Caco-2 (cell line): Measurements from ENCODE around the gene TTC39C. TPM values are rescaled to one million over a fixed set of nuclear protein-coding genes. Genes with fewer than 3 reads are reported as not detected.

Experiments
- BruUV-seq: library from RNA; stranded (reverse); fragments of 400-500 nt; replicated peaks from 2 replicates; lab custom pipeline; 2021; lab: Mats Ljungman, UMichigan
- CTCF ChIA-PET: fragments of 300-600 bp; sonication (Branson Sonifier 250); formaldehyde crosslinking; loops from one replicate; lab custom pipeline; 2022; ENCODE audit warnings: antibody characterized with exemption; lab: Charles Lee
- POLR2A ChIA-PET: fragments of 300-600 bp; sonication (Branson Sonifier 250); formaldehyde crosslinking; loops from one replicate; lab custom pipeline; 2022; ENCODE audit warnings: antibody characterized with exemption; lab: Charles Lee
- DNase-seq, 2 experiments: peaks; one replicate each; pipeline versions ENCODE4 v3.0.0 to v3.0.0-alpha.2; 2020 to 2022
- H3K27me3 ChIP-seq: replicated peaks from 2 replicates; pipeline ENCODE4 v1.6.0; 2011; ENCODE audit warnings: low read length; ENCODE audit not compliant: control insufficient read depth, insufficient read depth
- H3K36me3 ChIP-seq: 2 replicates; pipeline ENCODE4 v1.5.1; 2011; ENCODE audit warnings: low read length; ENCODE audit not compliant: control insufficient read depth, insufficient read depth
- H3K4me1 ChIP-seq: fragments of 250-450 bp; sonication (Bioruptor Pico); 2 replicates; pipeline ENCODE4 v1.5.1; 2020; ENCODE audit warnings: mild to moderate bottlenecking
- H3K4me3 ChIP-seq: 2 replicates; pipeline ENCODE4 v1.5.1; 2011; ENCODE audit warnings: low read depth, mild to moderate bottlenecking, control low read depth, low read length
- H3K9me3 ChIP-seq: fragments of 250-450 bp; sonication (Bioruptor Pico); 2 replicates; pipeline ENCODE4 v1.5.1; 2020; ENCODE audit warnings: mild to moderate bottlenecking, moderate library complexity
- H3K27ac Mint-ChIP-seq: one replicate; pipeline ENCODE4 v1.8.0; 2022; ENCODE audit warnings: mixed read lengths; ENCODE audit not compliant: unreplicated experiment
- H3K27me3 Mint-ChIP-seq: one replicate; pipeline ENCODE4 v1.8.0; 2022; ENCODE audit warnings: mixed read lengths; ENCODE audit not compliant: insufficient read depth, unreplicated experiment
- H3K36me3 Mint-ChIP-seq: one replicate; pipeline ENCODE4 v1.8.0; 2022; ENCODE audit warnings: mild to moderate bottlenecking, mixed read lengths; ENCODE audit not compliant: insufficient read depth, unreplicated experiment
- H3K4me1 Mint-ChIP-seq: one replicate; pipeline ENCODE4 v1.8.0; 2022; ENCODE audit warnings: low read depth, mixed read lengths; ENCODE audit not compliant: unreplicated experiment
- H3K4me3 Mint-ChIP-seq: one replicate; pipeline ENCODE4 v1.8.0; 2022; ENCODE audit warnings: mild to moderate bottlenecking, moderate library complexity, mixed read lengths; ENCODE audit not compliant: unreplicated experiment
- H3K9me3 Mint-ChIP-seq: one replicate; pipeline ENCODE4 v1.8.0; 2022; ENCODE audit warnings: mixed read lengths; ENCODE audit not compliant: unreplicated experiment
- intact Hi-C: fragments of 100-400 bp; cut with micrococcal nuclease; formaldehyde crosslinking; loops from one replicate; pipeline ENCODE4 v1.10.0; 2022; ENCODE audit not compliant: unreplicated experiment
- total RNA-seq: library from RNA; stranded (reverse); gene quantifications from 2 replicates; pipeline ENCODE4 v1.2.3, GENCODE V29; 2022
- TF ChIP-seq, protein P1 (sequence below), 2 experiments: fragments of 200-600 bp in 1 of 2; IDR thresholded peaks; 1 replicate in 1 of 2; 2 replicates in 1 of 2; pipeline versions ENCODE4 v1.5.1 to v1.8.0; 2011 to 2022; ENCODE audit warnings: antibody characterized with exemption in 1 of 2, control low read depth in 1 of 2, inconsistent platforms in 1 of 2, low read depth in 1 of 2, low read length in 1 of 2, mild to moderate bottlenecking in 1 of 2, moderate library complexity in 1 of 2; ENCODE audit not compliant: insufficient read depth in 1 of 2, severe bottlenecking in 1 of 2, unreplicated experiment in 1 of 2

Gene TTC39C
- total RNA-seq, 1 experiment from 2014 or later = 9.3 TPM

DNA sequence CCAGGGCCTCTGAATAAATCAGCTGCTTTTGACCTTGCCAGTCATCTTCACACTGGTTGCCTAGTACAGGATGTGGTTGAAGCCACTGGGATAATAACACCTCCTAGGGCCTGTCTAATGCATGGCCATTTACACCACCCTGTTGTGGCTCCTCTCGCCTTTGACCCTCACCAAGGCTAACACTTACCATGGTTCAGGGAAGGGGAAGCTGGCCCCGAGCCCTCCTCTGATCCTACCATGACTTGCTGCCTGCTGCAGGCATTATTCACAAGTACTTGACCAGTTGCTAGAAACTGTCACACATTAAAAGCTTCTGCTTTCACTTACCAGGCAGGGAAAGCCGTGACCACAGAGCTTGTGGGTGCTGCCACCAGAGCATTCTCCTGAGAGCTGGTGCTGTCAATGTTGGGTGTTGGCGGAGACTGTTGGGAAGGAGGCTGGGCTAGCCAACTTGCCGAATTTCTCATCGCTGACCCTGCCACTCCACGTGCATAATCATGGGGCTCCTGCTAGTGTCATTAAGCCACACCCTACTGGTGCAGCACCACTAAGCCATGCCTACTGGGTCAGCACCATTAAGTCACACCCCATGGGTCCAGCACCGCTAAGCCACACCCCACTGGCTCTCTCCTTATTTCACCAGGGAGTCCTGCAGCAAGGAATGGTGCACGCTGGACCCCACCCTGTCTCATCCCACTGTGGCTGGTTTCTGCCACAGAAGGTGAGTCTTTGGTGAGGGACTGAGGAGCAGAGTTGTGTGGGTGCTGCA lies 47.0 kb upstream of the TTC39C start:
- no peaks in the 10 kb centered on the region for H3K4me1 ChIP-seq
- H3K36me3 ChIP-seq = no peaks in the 10 kb centered on the region
- H3K9me3 ChIP-seq = no peaks in the 10 kb centered on the region
- CTCF ChIA-PET = no interaction called here
- no peak overlapping the region for H3K4me3 Mint-ChIP-seq
- peaks cover 4% of the 10 kb centered on the region for H3K36me3 Mint-ChIP-seq
- H3K27ac Mint-ChIP-seq = no peak overlapping the region
- H3K4me1 Mint-ChIP-seq = no peaks in the 10 kb centered on the region
- no peak for DNase-seq
- intact Hi-C loops = loop anchor here (10.0 kb wide), 1 partner anchor 147 kb away; no protein-coding TSS in a partner anchor
- POLR2A ChIA-PET = no interaction called here
- TF ChIP-seq, protein P1, sequence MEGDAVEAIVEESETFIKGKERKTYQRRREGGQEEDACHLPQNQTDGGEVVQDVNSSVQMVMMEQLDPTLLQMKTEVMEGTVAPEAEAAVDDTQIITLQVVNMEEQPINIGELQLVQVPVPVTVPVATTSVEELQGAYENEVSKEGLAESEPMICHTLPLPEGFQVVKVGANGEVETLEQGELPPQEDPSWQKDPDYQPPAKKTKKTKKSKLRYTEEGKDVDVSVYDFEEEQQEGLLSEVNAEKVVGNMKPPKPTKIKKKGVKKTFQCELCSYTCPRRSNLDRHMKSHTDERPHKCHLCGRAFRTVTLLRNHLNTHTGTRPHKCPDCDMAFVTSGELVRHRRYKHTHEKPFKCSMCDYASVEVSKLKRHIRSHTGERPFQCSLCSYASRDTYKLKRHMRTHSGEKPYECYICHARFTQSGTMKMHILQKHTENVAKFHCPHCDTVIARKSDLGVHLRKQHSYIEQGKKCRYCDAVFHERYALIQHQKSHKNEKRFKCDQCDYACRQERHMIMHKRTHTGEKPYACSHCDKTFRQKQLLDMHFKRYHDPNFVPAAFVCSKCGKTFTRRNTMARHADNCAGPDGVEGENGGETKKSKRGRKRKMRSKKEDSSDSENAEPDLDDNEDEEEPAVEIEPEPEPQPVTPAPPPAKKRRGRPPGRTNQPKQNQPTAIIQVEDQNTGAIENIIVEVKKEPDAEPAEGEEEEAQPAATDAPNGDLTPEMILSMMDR (IDR thresholded peaks at IDR 0.05; ENCODE audit: insufficient read depth in 1 of 2, low read depth in 1 of 2, low read length in 1 of 2, severe bottlenecking in 1 of 2, unreplicated experiment in 1 of 2) = no peak
- H3K27me3 ChIP-seq = no peaks in the 10 kb centered on the region
- no peaks in the 10 kb centered on the region for H3K9me3 Mint-ChIP-seq
- H3K27me3 Mint-ChIP-seq = no peaks in the 10 kb centered on the region
- no peak overlapping the region for H3K4me3 ChIP-seq
- no TSS peak for BruUV-seq

DNA sequence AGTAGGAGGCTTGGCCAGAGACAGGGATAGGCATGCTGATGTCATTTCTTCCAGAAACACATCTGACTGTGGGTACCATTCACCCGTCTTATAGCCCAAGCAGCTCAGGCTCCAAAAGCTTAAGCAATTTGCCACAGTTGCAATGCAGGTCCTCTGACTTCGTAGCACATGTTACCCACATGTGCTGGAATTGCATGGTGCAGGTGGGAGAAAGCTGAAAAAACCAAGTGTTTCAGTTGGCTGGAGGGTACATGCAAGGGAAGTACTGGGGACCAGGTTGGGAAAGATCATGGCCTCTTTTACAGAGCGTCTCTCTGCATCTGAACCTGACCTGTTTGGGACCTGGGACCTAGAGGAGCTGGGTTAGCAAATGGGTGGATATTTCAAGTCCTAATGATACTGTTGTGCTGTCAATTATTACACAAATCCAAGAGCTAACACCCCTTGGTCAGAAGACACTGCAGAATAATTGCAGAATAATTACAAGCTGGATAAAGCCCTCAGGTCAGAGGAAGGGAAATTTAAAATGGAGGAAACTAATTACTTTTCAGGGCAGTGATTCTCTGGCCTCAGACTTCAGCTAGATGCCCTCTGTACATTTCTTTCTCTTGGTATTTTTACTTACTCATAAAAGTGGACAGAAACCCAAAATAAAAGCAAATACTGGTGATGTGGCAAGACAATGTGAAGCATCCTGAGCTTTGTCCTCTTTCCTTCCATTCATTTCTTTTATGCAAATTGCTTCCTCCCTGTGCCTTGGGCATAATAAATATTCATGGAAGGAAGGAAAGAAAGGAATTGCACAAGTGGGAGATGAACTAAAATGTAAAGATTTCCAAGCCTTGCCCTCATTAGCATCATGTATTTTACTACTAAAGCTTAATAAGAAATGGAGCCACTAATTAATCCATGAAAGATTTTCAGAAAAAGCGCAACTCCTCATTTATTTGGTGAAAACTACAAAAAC lies 45.6 kb upstream of the TTC39C start:
- Mint-ChIP-seq H3K36me3 (peaks cover 4% of the 10 kb centered on the region), H3K4me3 (no peak overlapping the region), H3K9me3 (no peaks in the 10 kb centered on the region), H3K4me1 (no peaks in the 10 kb centered on the region), H3K27ac (no peak overlapping the region), H3K27me3 (no peaks in the 10 kb centered on the region)
- ChIA-PET POLR2A (no interaction called here), CTCF (no interaction called here)
- Histone ChIP-seq H3K9me3 (no peaks in the 10 kb centered on the region), H3K4me3 (no peak overlapping the region), H3K27me3 (no peaks in the 10 kb centered on the region), H3K36me3 (no peaks in the 10 kb centered on the region), H3K4me1 (no peaks in the 10 kb centered on the region)
- DNase-seq = no peak
- BruUV-seq = no TSS peak
- TF ChIP-seq, protein P1 (IDR thresholded peaks at IDR 0.05; ENCODE audit: insufficient read depth in 1 of 2, low read depth in 1 of 2, low read length in 1 of 2, severe bottlenecking in 1 of 2, unreplicated experiment in 1 of 2) = no peak
- intact Hi-C loops = loop anchor here (10.0 kb wide), 1 partner anchor 146 kb away; no protein-coding TSS in a partner anchor

DNA sequence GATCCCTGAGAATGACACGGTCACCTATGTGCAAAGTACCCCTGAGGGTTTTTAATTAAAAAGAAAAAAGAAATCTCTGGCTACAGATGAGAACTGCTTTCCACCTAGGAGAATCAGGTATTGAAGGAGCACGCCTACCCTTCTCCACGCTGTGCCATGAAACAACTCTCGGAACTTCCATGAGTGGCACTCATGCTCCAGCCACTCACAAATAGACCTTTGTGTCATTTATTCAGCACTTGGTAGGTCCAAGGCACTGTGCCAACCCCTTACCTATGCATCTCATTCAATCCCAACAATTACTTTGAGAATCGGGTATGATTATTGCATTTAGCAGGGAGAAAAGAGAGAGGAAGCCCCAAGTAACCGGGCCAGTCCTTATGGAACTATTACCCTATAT lies 44.9 kb upstream of the TTC39C start:
- Mint-ChIP-seq H3K4me1 (no peaks in the 10 kb centered on the region), H3K36me3 (no peaks in the 10 kb centered on the region), H3K27ac (no peak overlapping the region), H3K27me3 (no peaks in the 10 kb centered on the region), H3K9me3 (no peaks in the 10 kb centered on the region), H3K4me3 (no peak overlapping the region)
- no peak overlapping the region for H3K4me3 ChIP-seq
- TF ChIP-seq, protein P1 (IDR thresholded peaks at IDR 0.05; ENCODE audit: insufficient read depth in 1 of 2, low read depth in 1 of 2, low read length in 1 of 2, severe bottlenecking in 1 of 2, unreplicated experiment in 1 of 2) = no peak
- intact Hi-C loops = loop anchor here (10.0 kb wide), 1 partner anchor 145 kb away; no protein-coding TSS in a partner anchor
- no peaks in the 10 kb centered on the region for H3K36me3 ChIP-seq
- POLR2A ChIA-PET = no interaction called here
- no peak for DNase-seq
- no peaks in the 10 kb centered on the region for H3K27me3 ChIP-seq
- BruUV-seq = no TSS peak
- CTCF ChIA-PET = no interaction called here
- no peaks in the 10 kb centered on the region for H3K4me1 ChIP-seq
- no peaks in the 10 kb centered on the region for H3K9me3 ChIP-seq
